Right atrium auricular region (tissue), 2 donors: ENCODE data around the gene JARID2. TPM values are rescaled to one million over a fixed set of nuclear protein-coding genes. Genes with fewer than 3 reads are reported as not detected.
"Not testable (repeated sequence)": the region's sequence is repeated elsewhere in the genome, so short reads cannot be mapped to it uniquely, and the experiment has no call there.

ENCODE experiments used
- DNase-seq: peaks from one replicate; pipeline ENCODE4 v3.0.0-alpha.2; 2019; ENCODE audit warnings: low spot score
- H3K27ac ChIP-seq, 2 donors: fragments of 200-600 bp; sonication (generic); 1 replicate in 1 of 2; 2 replicates in 1 of 2; pipeline ENCODE4 v1.5.1; 2016 to 2019
- H3K27me3 ChIP-seq, 2 donors: fragments of 200-600 bp; sonication (generic); one replicate each; pipeline versions ENCODE4 v1.5.1 to v1.6.0; 2017 to 2019
- H3K36me3 ChIP-seq: fragments of 200-600 bp; sonication (generic); one replicate; pipeline ENCODE4 v1.5.1; 2016
- H3K4me1 ChIP-seq, 2 donors: fragments of 200-600 bp; sonication (generic); one replicate each; pipeline versions ENCODE4 v1.5.1 to v1.6.0; 2017 to 2019
- H3K4me3 ChIP-seq, 2 donors: fragments of 200-600 bp; sonication (generic); 1 replicate in 1 of 2; 2 replicates in 1 of 2; pipeline ENCODE4 v1.5.1; 2017 to 2019; ENCODE audit warnings: mild to moderate bottlenecking in 1 of 2, moderate library complexity in 1 of 2
- H3K9me3 ChIP-seq, 2 donors: fragments of 200-600 bp; sonication (generic); one replicate each; pipeline ENCODE4 v1.5.1; 2019
- total RNA-seq, 2 donors: library from RNA; depleted of rRNA; stranded (reverse); fragments of >200 nt; gene quantifications; one replicate each; pipeline ENCODE4 v1.1.0, GENCODE V29; 2016
- TF ChIP-seq, protein P1 (sequence below), 2 donors: fragments of 200-600 bp; sonication (generic); IDR thresholded peaks; one replicate each; pipeline ENCODE4 v1.5.1; 2019; ENCODE audit warnings: antibody characterized with exemption in 2 of 2

The JARID2 gene
- total RNA-seq, 2 donors from 2014 or later: 6.5 to 6.7 TPM

DNA sequence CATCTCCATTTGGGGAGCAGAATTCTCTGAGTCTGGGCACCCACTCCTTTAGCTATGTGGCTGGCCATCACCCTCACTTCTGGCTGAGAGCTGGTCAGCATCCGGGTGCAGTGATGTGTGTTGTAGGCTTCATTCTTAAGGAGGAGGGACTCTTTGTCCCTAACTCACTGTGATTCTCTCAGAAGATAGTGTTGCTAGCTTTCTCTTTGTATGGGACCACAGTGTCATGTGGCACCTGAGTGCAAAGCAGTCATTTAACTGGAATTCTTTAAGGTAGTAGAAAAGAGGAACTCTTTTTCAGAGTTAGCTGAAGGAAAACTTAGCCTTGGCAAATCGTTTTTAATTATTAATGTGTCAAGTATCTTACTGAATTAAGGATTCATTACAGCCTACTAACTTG is 165.9 kb downstream of the JARID2 start:
- Histone ChIP-seq H3K4me1 (peaks cover 0 to 38% of the 10 kb centered on the region in 2 donors), H3K27me3 (no peaks in the 10 kb centered on the region), H3K4me3 (no peak overlapping the region), H3K36me3 (no peaks in the 10 kb centered on the region), H3K27ac (no peak overlapping the region), H3K9me3 (no peaks in the 10 kb centered on the region)
- DNase-seq: no peak
- TF ChIP-seq, protein P1, sequence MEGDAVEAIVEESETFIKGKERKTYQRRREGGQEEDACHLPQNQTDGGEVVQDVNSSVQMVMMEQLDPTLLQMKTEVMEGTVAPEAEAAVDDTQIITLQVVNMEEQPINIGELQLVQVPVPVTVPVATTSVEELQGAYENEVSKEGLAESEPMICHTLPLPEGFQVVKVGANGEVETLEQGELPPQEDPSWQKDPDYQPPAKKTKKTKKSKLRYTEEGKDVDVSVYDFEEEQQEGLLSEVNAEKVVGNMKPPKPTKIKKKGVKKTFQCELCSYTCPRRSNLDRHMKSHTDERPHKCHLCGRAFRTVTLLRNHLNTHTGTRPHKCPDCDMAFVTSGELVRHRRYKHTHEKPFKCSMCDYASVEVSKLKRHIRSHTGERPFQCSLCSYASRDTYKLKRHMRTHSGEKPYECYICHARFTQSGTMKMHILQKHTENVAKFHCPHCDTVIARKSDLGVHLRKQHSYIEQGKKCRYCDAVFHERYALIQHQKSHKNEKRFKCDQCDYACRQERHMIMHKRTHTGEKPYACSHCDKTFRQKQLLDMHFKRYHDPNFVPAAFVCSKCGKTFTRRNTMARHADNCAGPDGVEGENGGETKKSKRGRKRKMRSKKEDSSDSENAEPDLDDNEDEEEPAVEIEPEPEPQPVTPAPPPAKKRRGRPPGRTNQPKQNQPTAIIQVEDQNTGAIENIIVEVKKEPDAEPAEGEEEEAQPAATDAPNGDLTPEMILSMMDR (IDR thresholded peaks at IDR 0.05): no peak

DNA sequence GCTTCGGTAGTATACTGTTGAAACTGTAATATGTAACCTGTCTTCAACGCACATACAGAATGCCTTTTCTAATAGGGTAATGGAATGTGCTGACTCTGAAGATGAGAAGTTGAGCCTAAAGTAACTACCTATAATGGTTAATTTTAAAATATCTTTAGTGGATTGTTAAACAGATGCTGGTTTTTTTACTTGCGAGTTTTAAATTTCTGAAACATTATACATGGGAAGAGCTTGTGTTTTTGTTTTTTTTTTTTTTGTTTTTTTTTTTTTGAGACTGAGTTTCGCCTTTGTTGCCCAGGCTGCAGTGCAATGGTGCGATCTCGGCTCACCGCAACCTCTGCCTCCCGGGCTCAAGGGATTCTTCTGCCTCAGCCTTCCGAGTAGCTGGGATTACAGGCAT is 166.9 kb downstream of the JARID2 start:
- no peaks in the 10 kb centered on the region for H3K9me3 ChIP-seq
- H3K4me1 ChIP-seq: peaks cover 0 to 34% of the 10 kb centered on the region in 2 donors
- H3K27ac ChIP-seq: no peak overlapping the region
- TF ChIP-seq, protein P1 (IDR thresholded peaks at IDR 0.05): no peak
- no peaks in the 10 kb centered on the region for H3K36me3 ChIP-seq
- DNase-seq: no peak
- no peak overlapping the region for H3K4me3 ChIP-seq
- no peaks in the 10 kb centered on the region for H3K27me3 ChIP-seq

DNA sequence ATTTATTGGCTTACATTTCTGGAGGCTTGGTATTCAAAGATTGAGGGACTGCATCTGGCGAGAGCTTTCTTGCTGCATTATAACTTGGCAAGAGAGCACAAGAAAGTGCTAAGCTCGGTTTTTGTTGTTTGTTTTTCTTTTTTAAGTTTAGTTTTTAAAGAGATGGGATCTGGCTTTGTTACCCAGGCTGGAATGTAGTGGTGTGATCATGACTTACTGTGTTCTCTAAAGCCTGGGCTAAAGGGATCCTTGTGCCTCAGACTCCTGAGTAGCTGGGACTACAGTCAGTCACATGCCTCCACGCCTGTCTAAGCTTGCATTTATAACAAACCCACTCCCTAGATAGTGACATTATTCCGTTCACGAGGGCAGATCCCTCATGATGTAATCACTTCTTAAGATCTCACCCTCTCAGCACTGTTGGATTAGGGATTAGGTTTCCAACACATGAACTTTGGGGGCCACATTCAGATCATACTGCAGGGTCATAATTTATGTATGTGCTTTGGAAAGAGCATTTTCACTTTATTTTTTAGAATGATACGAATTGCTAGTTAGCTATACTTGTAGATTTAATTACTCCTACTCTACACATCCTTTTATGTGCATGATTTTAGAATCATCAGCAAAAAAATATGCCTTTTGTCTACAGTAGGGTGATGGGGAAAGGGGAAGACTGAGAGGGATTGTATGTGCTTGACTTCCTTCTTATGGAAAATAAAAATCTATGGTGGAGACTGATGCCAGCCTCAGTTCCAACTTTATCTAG is 167.8 kb downstream of the JARID2 start:
- no peak for DNase-seq
- Histone ChIP-seq H3K27ac (no peak overlapping the region), H3K27me3 (no peaks in the 10 kb centered on the region), H3K4me3 (no peak overlapping the region), H3K36me3 (no peaks in the 10 kb centered on the region), H3K4me1 (peaks cover 0 to 28% of the 10 kb centered on the region in 2 donors), H3K9me3 (peaks cover 0 to under 1% of the 10 kb centered on the region in 2 donors)
- TF ChIP-seq, protein P1 (IDR thresholded peaks at IDR 0.05): no peak

DNA sequence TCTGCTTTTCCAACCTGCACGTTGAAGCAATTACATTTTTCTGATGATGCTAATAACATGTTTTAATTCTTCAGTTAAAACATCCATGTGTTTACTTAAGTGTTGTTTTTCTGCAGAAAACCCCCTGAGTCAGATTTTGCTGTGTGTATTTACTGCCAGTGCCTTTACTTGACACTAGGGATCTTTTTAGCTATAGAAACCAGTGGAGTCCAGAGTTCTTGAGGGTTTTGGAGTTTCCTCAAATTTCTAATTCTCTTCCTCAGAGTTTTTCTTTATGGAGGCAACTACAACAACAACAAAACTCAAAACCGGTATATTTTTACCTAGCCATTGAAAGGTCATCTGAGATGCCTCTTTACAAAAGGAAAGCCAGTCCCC is 168.4 kb downstream of the JARID2 start:
- peaks cover 0 to 22% of the 10 kb centered on the region in 2 donors for H3K4me1 ChIP-seq
- no peak for DNase-seq
- no peak overlapping the region for H3K27ac ChIP-seq
- H3K27me3 ChIP-seq: no peaks in the 10 kb centered on the region
- no peak overlapping the region for H3K4me3 ChIP-seq
- H3K36me3 ChIP-seq: no peaks in the 10 kb centered on the region
- H3K9me3 ChIP-seq: peaks cover 0 to 6% of the 10 kb centered on the region in 2 donors
- TF ChIP-seq, protein P1 (IDR thresholded peaks at IDR 0.05): no peak

DNA sequence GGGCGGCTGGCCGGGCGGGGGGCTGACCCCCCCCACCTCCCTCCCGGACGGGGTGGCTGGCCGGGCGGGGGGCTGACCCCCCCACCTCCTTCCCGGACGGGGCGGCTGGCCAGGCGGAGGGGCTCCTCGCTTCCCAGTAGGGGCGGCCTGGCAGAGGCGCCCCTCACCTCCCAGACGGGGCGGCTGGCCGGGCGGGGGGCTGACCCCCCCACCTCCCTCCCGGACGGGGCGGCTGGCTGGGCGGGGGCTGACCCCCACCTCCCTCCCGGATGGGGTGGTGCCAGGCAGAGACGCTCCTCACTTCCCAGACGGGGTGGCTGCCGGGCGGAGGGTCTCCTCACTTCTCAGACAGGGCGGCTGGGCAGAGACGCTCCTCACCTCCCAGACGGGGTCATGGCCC is 169.8 kb downstream of the JARID2 start:
- not testable (repeated sequence) for DNase-seq, H3K36me3 ChIP-seq, H3K27me3 ChIP-seq, H3K4me3 ChIP-seq
- peaks cover 0 to 20% of the 10 kb centered on the region in 2 donors for H3K4me1 ChIP-seq
- peak overlapping the region in 1 of 2 donors; percentile 7 for H3K27ac ChIP-seq
- peaks cover 0 to 16% of the 10 kb centered on the region in 2 donors for H3K9me3 ChIP-seq

DNA sequence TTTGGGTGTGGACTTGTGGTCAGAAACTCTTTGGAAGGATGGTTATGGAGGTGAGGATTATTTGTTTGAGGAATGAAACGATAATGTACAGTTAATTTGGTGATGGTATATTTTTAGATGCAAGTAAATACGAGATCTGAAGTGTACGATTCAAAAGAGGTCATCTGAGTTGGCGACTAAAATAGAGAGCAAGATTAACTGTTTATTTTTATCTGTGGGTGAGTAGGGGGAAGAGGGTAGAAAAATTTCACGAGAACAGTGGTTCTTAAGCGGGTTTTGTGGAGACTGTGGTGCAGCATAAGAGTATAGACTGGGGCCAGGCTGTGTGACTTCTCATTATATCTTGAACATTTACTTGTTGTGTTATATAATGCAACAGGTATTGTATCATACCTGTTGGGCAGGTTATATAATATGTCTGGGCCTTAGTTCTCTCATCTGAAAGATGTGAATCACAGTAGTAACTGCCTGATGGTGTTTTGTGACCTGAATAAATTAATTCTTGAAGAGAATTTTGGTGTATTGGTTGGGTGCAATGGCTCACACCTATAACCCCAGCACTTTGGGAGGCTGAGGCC is 171.2 kb downstream of the JARID2 start:
- H3K27me3 ChIP-seq: no peaks in the 10 kb centered on the region
- peaks cover 0 to 34% of the 10 kb centered on the region in 2 donors for H3K4me1 ChIP-seq
- no peak overlapping the region for H3K4me3 ChIP-seq
- peaks cover 0 to 16% of the 10 kb centered on the region in 2 donors for H3K9me3 ChIP-seq
- no peak for DNase-seq
- H3K36me3 ChIP-seq: no peaks in the 10 kb centered on the region
- TF ChIP-seq, protein P1 (IDR thresholded peaks at IDR 0.05): no peak
- peak overlapping the region; percentile 46 to 63 for H3K27ac ChIP-seq
